ENCODE data around the gene IGSF21.

Gene IGSF21

GRCh38 chr1:18300376-18300775 is 192.8 kb downstream of the IGSF21 start:
- H3K4me3 ChIP-seq (replicated peaks; ENCODE audit: low read depth, low read length), result no peak overlapping the region
- DNase-seq (ENCODE audit: low read depth), result no peak
- TF ChIP-seq CTCF (IDR thresholded peaks at IDR 0.05; ENCODE audit: low read length, missing control alignments), result no peak

GRCh38 chr1:18302788-18303413 is 195.3 kb downstream of the IGSF21 start:
- H3K4me3 ChIP-seq (replicated peaks; ENCODE audit: low read depth, low read length), result no peak overlapping the region

GRCh38 chr1:18304151-18304869 is 196.7 kb downstream of the IGSF21 start:
- TF ChIP-seq CTCF (IDR thresholded peaks at IDR 0.05; ENCODE audit: low read length, missing control alignments), result no peak
- H3K4me3 ChIP-seq (replicated peaks; ENCODE audit: low read depth, low read length), result no peak overlapping the region
- DNase-seq (ENCODE audit: low read depth), result no peak

More at GRCh38 chr1:18302788-18303413, 195.3 kb downstream of the IGSF21 start:
- no peak for TF ChIP-seq CTCF (IDR thresholded peaks at IDR 0.05; ENCODE audit: low read length, missing control alignments)
- no peak for DNase-seq (ENCODE audit: low read depth)

GRCh38 chr1:18305182-18305795 is 197.7 kb downstream of the IGSF21 start:
- H3K4me3 ChIP-seq (replicated peaks; ENCODE audit: low read depth, low read length), result no peak overlapping the region
- no peak for TF ChIP-seq CTCF (IDR thresholded peaks at IDR 0.05; ENCODE audit: low read length, missing control alignments)
- DNase-seq (ENCODE audit: low read depth), result no peak

GRCh38 chr1:18307329-18307898 is 199.8 kb downstream of the IGSF21 start:
- DNase-seq (ENCODE audit: low read depth), result no peak
- no peak for TF ChIP-seq CTCF (IDR thresholded peaks at IDR 0.05; ENCODE audit: low read length, missing control alignments)
- H3K4me3 ChIP-seq (replicated peaks; ENCODE audit: low read depth, low read length), result no peak overlapping the region

GRCh38 chr1:18309552-18310155 is 202.1 kb downstream of the IGSF21 start:
- DNase-seq (ENCODE audit: low read depth), result no peak
- no peak for TF ChIP-seq CTCF (IDR thresholded peaks at IDR 0.05; ENCODE audit: low read length, missing control alignments)
- H3K4me3 ChIP-seq (replicated peaks; ENCODE audit: low read depth, low read length), result no peak overlapping the region

Data from fibroblast of pulmonary artery (primary cell).